ENCODE measurements around the gene UGT1A4. TPM values are rescaled to one million over a fixed set of nuclear protein-coding genes. Genes with fewer than 3 reads are reported as not detected.

Gene UGT1A4
- total RNA-seq, 1 donor from 2014 or later = 0.26 TPM

DNA sequence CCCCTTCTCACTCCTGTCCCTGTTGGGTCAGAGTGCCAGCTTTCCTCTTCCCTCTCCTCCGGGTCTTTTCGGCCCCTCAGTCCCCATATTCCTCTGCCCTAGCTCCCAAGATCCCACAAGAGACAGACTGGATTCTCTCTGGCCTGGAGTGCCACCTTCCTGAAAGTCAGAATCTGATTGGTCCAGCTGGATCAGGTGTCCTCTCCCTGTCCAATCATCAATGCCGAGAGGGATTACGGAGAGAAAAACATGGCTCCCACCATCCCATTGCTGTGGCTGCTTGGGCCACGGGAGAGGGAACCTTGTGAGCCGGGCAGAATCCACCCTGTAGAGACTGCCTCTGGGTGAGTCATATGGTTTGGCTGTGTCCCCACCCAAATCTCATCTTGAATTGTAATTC, 56.9 kb downstream of the UGT1A4 start:
- no peak for FAIRE-seq
- TF ChIP-seq, protein P1, sequence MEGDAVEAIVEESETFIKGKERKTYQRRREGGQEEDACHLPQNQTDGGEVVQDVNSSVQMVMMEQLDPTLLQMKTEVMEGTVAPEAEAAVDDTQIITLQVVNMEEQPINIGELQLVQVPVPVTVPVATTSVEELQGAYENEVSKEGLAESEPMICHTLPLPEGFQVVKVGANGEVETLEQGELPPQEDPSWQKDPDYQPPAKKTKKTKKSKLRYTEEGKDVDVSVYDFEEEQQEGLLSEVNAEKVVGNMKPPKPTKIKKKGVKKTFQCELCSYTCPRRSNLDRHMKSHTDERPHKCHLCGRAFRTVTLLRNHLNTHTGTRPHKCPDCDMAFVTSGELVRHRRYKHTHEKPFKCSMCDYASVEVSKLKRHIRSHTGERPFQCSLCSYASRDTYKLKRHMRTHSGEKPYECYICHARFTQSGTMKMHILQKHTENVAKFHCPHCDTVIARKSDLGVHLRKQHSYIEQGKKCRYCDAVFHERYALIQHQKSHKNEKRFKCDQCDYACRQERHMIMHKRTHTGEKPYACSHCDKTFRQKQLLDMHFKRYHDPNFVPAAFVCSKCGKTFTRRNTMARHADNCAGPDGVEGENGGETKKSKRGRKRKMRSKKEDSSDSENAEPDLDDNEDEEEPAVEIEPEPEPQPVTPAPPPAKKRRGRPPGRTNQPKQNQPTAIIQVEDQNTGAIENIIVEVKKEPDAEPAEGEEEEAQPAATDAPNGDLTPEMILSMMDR (IDR thresholded peaks at IDR 0.05; ENCODE audit: insufficient read depth, low read length, severe bottlenecking) = no peak

GRCh38 chr2:233778030-233778429, 59.5 kb downstream of the UGT1A4 start, which contains the start of gene MROH2A:
Gene MROH2A (plus strand): TSS chr2:233778330. CDS start chr2:233779359, 1,029 bp downstream.
- Histone ChIP-seq H3K4me3 (ENCODE audit: low read depth, low read length) (no peak within 1 kb of the TSS), H3K27me3 (ENCODE audit: control insufficient read depth, insufficient read depth, low read length) (no peaks in the 10 kb centered on the region), H3K36me3 (ENCODE audit: control insufficient read depth, insufficient read depth, low read length) (no peaks in the 10 kb centered on the region)
- DNase-seq (ENCODE audit: low read depth) = no peak
- no peak for FAIRE-seq
- TF ChIP-seq, protein P1 (IDR thresholded peaks at IDR 0.05; ENCODE audit: insufficient read depth, low read length, severe bottlenecking) = no peak

More for the DNA sequence above, 56.9 kb downstream of the UGT1A4 start:
- Histone ChIP-seq H3K27me3 (ENCODE audit: control insufficient read depth, insufficient read depth, low read length) (no peaks in the 10 kb centered on the region), H3K4me3 (ENCODE audit: low read depth, low read length) (no peak overlapping the region), H3K36me3 (ENCODE audit: control insufficient read depth, insufficient read depth, low read length) (peaks cover 1% of the 10 kb centered on the region)
- DNase-seq (ENCODE audit: low read depth) = no peak

DNA sequence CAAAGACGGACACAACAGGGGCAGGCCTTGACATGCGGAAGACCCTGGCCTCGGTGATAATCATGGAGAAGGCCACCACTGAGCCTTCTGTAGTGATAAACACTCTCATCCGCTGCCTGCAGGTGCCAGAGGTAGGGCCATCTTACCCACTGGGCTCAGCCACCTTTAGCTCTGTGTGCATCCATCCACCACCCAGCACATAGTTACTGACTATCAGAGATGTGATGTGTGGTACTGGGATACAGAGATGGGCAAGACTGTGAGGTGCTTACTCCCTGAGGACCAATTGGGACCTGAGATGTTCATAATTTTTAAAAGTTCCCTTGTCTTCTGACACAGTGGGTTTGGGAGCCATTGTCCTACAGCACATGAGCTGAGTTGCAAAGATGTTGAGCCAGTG, 61.2 kb downstream of the UGT1A4 start:
- no peaks in the 10 kb centered on the region for H3K36me3 ChIP-seq (ENCODE audit: control insufficient read depth, insufficient read depth, low read length)
- no peaks in the 10 kb centered on the region for H3K27me3 ChIP-seq (ENCODE audit: control insufficient read depth, insufficient read depth, low read length)
- FAIRE-seq (peak; percentile 18), DNase-seq (ENCODE audit: low read depth) (no peak)
- H3K4me3 ChIP-seq (ENCODE audit: low read depth, low read length) = no peak overlapping the region
- TF ChIP-seq, protein P1 (IDR thresholded peaks at IDR 0.05; ENCODE audit: insufficient read depth, low read length, severe bottlenecking) = no peak

- H3K4me3 ChIP-seq (ENCODE audit: low read depth, low read length) = no peak overlapping the region
- no peaks in the 10 kb centered on the region for H3K36me3 ChIP-seq (ENCODE audit: control insufficient read depth, insufficient read depth, low read length)
- TF ChIP-seq, protein P1 (IDR thresholded peaks at IDR 0.05; ENCODE audit: insufficient read depth, low read length, severe bottlenecking) = no peak
- FAIRE-seq = no peak
- no peaks in the 10 kb centered on the region for H3K27me3 ChIP-seq (ENCODE audit: control insufficient read depth, insufficient read depth, low read length)
- DNase-seq (ENCODE audit: low read depth) = no peak
These were observed 62.2 kb downstream of the UGT1A4 start for GRCh38 chr2:233780771-233781170.

GRCh38 chr2:233789554-233789953, 71.0 kb downstream of the UGT1A4 start:
- FAIRE-seq = no peak
- DNase-seq (ENCODE audit: low read depth) = no peak
- Histone ChIP-seq H3K4me3 (ENCODE audit: low read depth, low read length) (no peak overlapping the region), H3K27me3 (ENCODE audit: control insufficient read depth, insufficient read depth, low read length) (no peaks in the 10 kb centered on the region), H3K36me3 (ENCODE audit: control insufficient read depth, insufficient read depth, low read length) (no peaks in the 10 kb centered on the region)
- TF ChIP-seq, protein P1 (IDR thresholded peaks at IDR 0.05; ENCODE audit: insufficient read depth, low read length, severe bottlenecking) = no peak

Data from bronchial epithelial cell (primary cell).